HL-60/S4 treated with phorbol 12-myristate 13-acetate at 8.2 ng/mL for 4 days and 3 days (cell line): ENCODE measurements around the gene DNAH6.

Experiments used
- in situ Hi-C: fragments of 300-500 bp; cut with MboI; formaldehyde crosslinking; loops from 2 replicates; pipeline ENCODE4 v1.15.0; 2022; ENCODE audit warnings: low sequenced_read_pairs

DNAH6 gene

GRCh38 chr2:84829693-84830092, 313.4 kb downstream of the DNAH6 start:
- in situ Hi-C loops = no loop called here

- in situ Hi-C loops = no loop called here
Observed at GRCh38 chr2:84830095-84830494, 313.8 kb downstream of the DNAH6 start.

GRCh38 chr2:84830758-84831500, 314.6 kb downstream of the DNAH6 start:
- in situ Hi-C loops = no loop called here

GRCh38 chr2:84832772-84833461, 316.6 kb downstream of the DNAH6 start:
- in situ Hi-C loops = no loop called here

GRCh38 chr2:84833481-84834150, 317.3 kb downstream of the DNAH6 start:
- in situ Hi-C loops = no loop called here

- in situ Hi-C loops = no loop called here
Observed at GRCh38 chr2:84836215-84836614, 319.9 kb downstream of the DNAH6 start.

- in situ Hi-C loops = no loop called here
Observed at GRCh38 chr2:84838434-84839145, 322.3 kb downstream of the DNAH6 start.

GRCh38 chr2:84839851-84840250, 323.6 kb downstream of the DNAH6 start:
- in situ Hi-C loops = no loop called here

- in situ Hi-C loops = no loop called here
Observed at GRCh38 chr2:84840306-84840705, 324.0 kb downstream of the DNAH6 start.

- in situ Hi-C loops = no loop called here
Observed at GRCh38 chr2:84841577-84841976, 325.3 kb downstream of the DNAH6 start.

- in situ Hi-C loops = no loop called here
Observed at GRCh38 chr2:84844141-84844540, 327.8 kb downstream of the DNAH6 start.

GRCh38 chr2:84846041-84846663, 329.9 kb downstream of the DNAH6 start:
- in situ Hi-C loops = no loop called here

GRCh38 chr2:84846741-84847142, 330.4 kb downstream of the DNAH6 start:
- in situ Hi-C loops = no loop called here

GRCh38 chr2:84847326-84848050, 331.2 kb downstream of the DNAH6 start:
- in situ Hi-C loops = no loop called here

GRCh38 chr2:84849271-84849952, 333.1 kb downstream of the DNAH6 start:
- in situ Hi-C loops = no loop called here

GRCh38 chr2:84850471-84850870, 334.2 kb downstream of the DNAH6 start:
- in situ Hi-C loops = no loop called here

GRCh38 chr2:84851876-84852275, 335.6 kb downstream of the DNAH6 start:
- in situ Hi-C loops = no loop called here

- in situ Hi-C loops = no loop called here
Observed at GRCh38 chr2:84854850-84855249, 338.6 kb downstream of the DNAH6 start.

- in situ Hi-C loops = no loop called here
Observed at GRCh38 chr2:84855731-84856130, 339.4 kb downstream of the DNAH6 start.

GRCh38 chr2:84856787-84857186, 340.5 kb downstream of the DNAH6 start:
- in situ Hi-C loops = no loop called here
